Ovary (tissue), 3 donors: ENCODE results near the gene SLFN11.
"Not testable (repeated sequence)": the region's sequence is repeated elsewhere in the genome, so short reads cannot be mapped to it uniquely, and the experiment has no call there.

Experiments used
- CTCF ChIP-seq, 3 donors: fragments of 450-650 bp in 2 of 3; fragments of 200-600 bp in 1 of 3; IDR thresholded peaks; one replicate each; pipeline versions ENCODE4 v1.5.1 to v1.8.0; 2016 to 2022; ENCODE audit warnings: antibody characterized with exemption in 3 of 3, mild to moderate bottlenecking in 1 of 3
- EP300 ChIP-seq: sonication (generic); formaldehyde crosslinking; IDR thresholded peaks from one replicate; pipeline ENCODE4 v1.6.1; 2017; ENCODE audit warnings: antibody characterized with exemption
- donor health status: DM: no; HTN: no; CAD: no.

GRCh38 chr17:35421069-35421468 is 47.6 kb upstream of the SLFN11 start:
- not testable (repeated sequence) for TF ChIP-seq CTCF (IDR thresholded peaks at IDR 0.05); EP300
